Measurements from ENCODE around the gene SH3BP2. TPM values are rescaled to one million over a fixed set of nuclear protein-coding genes. Genes with fewer than 3 reads are reported as not detected.

The SH3BP2 gene
- total RNA-seq, 1 donor from 2014 or later = 43.2 TPM

- H3K27ac Mint-ChIP-seq = no peak overlapping the region
- DNase-seq = no peak
- CTCF ChIA-PET = no interaction called here
Observed at GRCh38 chr4:2817701-2818350, 24.9 kb downstream of the SH3BP2 start.

DNA sequence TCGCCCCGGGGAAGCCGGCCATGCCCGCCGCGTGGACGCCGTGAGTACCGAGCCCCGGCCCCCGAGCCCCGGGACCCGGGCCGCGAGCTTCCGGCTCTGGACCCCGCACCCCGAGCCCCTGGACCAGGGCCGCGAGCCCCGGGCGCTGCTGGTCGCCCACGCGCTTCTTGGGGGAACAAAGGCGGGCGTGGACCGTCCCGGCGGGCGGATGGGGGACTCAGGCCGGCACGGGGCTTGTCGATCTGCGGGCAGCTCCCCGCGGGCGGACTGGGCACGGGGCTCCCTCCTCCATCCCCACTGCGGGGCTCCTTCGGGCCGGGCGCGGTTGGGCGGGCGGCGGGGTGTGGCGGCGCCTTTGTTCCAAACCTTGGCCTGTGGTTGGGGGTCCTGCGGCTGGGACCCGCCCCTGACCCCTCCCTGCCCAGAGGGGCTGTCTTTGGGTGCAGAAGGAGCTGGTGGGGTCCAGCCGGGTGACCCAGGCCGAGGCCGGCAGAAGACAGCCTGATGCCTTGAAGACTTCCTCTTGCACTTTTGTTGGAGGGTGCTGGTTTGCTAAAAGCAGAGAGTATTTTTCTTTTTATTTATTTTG lies 25.6 kb downstream of the SH3BP2 start:
- Mint-ChIP-seq H3K9me3 (no peaks in the 10 kb centered on the region), H3K27ac (no peak overlapping the region), H3K36me3 (ENCODE audit: low read depth) (peaks cover 21% of the 10 kb centered on the region), H3K4me1 (peaks cover 55% of the 10 kb centered on the region), H3K27me3 (no peaks in the 10 kb centered on the region), H3K4me3 (peak overlapping the region; percentile 72)
- ChIA-PET CTCF (interaction anchor here (0.7 kb wide), 1 partner anchor 599 kb away, joined by 3 read pairs; no protein-coding TSS in a partner anchor), POLR2A (interaction anchor here (0.6 to 2.1 kb wide), 13 partner anchors 9 to 91 kb away, joined by 3 to 8 read pairs (median 4); no protein-coding TSS in a partner anchor)
- DNase-seq (no peak), ATAC-seq (ENCODE audit: low read depth) (peak; percentile 13)
- TF ChIP-seq, protein P1, sequence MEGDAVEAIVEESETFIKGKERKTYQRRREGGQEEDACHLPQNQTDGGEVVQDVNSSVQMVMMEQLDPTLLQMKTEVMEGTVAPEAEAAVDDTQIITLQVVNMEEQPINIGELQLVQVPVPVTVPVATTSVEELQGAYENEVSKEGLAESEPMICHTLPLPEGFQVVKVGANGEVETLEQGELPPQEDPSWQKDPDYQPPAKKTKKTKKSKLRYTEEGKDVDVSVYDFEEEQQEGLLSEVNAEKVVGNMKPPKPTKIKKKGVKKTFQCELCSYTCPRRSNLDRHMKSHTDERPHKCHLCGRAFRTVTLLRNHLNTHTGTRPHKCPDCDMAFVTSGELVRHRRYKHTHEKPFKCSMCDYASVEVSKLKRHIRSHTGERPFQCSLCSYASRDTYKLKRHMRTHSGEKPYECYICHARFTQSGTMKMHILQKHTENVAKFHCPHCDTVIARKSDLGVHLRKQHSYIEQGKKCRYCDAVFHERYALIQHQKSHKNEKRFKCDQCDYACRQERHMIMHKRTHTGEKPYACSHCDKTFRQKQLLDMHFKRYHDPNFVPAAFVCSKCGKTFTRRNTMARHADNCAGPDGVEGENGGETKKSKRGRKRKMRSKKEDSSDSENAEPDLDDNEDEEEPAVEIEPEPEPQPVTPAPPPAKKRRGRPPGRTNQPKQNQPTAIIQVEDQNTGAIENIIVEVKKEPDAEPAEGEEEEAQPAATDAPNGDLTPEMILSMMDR (IDR thresholded peaks at IDR 0.05) = no peak
- intact Hi-C loops (cut with micrococcal nuclease) = no loop called here

More at GRCh38 chr4:2817701-2818350, 24.9 kb downstream of the SH3BP2 start:
- Mint-ChIP-seq H3K4me1 (peaks cover 62% of the 10 kb centered on the region), H3K9me3 (no peaks in the 10 kb centered on the region), H3K27me3 (no peaks in the 10 kb centered on the region), H3K4me3 (peak overlapping the region; percentile 73), H3K36me3 (ENCODE audit: low read depth) (peaks cover 15% of the 10 kb centered on the region)
- TF ChIP-seq, protein P1 (IDR thresholded peaks at IDR 0.05) = no peak
- POLR2A ChIA-PET = interaction anchor here (0.6 to 2.1 kb wide), 10 partner anchors 15 to 90 kb away, joined by 3 to 8 read pairs (median 4); no protein-coding TSS in a partner anchor
- intact Hi-C loops (cut with micrococcal nuclease) = loop anchor here (1.0 kb wide), 1 partner anchor 14 kb away; no protein-coding TSS in a partner anchor
- ATAC-seq (ENCODE audit: low read depth) = peak; percentile 46

GRCh38 chr4:2819244-2820215 lies 26.6 kb downstream of the SH3BP2 start:
- Mint-ChIP-seq H3K4me3 (peak overlapping the region; percentile 8), H3K9me3 (no peaks in the 10 kb centered on the region), H3K36me3 (ENCODE audit: low read depth) (peaks cover 31% of the 10 kb centered on the region), H3K27me3 (no peaks in the 10 kb centered on the region), H3K27ac (no peak overlapping the region), H3K4me1 (peaks cover 44% of the 10 kb centered on the region)
- ChIA-PET POLR2A (interaction anchor here (0.6 to 2.1 kb wide), 9 partner anchors 10 to 57 kb away, joined by 3 to 8 read pairs (median 3); no protein-coding TSS in a partner anchor), CTCF (interaction anchor here (1.1 kb wide), 1 partner anchor 56 kb away, joined by 3 read pairs; no protein-coding TSS in a partner anchor)
- no peak for ATAC-seq (ENCODE audit: low read depth)
- TF ChIP-seq, protein P1 (IDR thresholded peaks at IDR 0.05) = no peak
- DNase-seq = no peak
- intact Hi-C loops (cut with micrococcal nuclease) = no loop called here

DNA sequence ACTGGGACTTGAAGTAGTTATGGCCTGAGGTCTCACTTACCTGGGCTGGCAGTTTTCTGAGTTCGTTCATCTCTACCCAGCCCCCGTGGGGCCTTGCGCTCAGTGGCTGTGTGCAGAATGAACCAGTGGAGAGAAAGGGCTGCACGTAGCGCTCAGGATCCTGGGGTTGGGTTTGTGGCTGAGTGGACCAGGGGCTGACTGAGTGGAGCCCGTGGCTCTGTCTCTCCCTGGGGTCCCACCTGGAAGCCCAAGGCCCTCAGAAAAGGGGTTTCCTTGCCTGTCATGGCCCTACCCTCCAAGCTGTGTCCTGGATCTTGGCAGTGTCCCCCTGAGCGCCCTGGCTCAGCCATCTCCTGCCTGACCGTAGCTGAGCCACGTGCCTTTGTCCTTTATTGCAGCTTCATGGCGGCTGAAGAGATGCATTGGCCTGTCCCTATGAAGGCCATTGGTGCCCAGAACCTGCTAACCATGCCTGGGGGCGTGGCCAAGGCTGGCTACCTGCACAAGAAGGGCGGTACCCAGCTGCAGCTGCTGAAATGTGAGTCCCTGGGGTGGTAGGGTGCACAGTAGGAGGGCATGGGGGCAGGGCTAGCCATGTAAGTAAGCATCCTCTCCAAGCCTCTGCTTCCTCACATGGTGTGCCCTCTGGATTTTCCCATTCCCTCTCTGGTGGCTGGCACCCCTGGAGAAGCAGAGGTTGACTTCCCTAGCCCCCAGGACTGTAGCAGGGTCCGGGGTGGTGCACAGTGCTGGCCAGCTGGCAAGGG lies 27.5 kb downstream of the SH3BP2 start:
- ChIA-PET CTCF (interaction anchor here (1.1 kb wide), 1 partner anchor 57 kb away, joined by 3 read pairs; no protein-coding TSS in a partner anchor), POLR2A (interaction anchor here (0.6 kb wide), 1 partner anchor 56 kb away, joined by 3 read pairs; no protein-coding TSS in a partner anchor)
- no peak overlapping the region for H3K4me3 Mint-ChIP-seq
- intact Hi-C loops (cut with micrococcal nuclease) = no loop called here
- DNase-seq = no peak
- TF ChIP-seq, protein P1 (IDR thresholded peaks at IDR 0.05) = no peak
- H3K27ac Mint-ChIP-seq = no peak overlapping the region
- no peaks in the 10 kb centered on the region for H3K9me3 Mint-ChIP-seq
- no peak for ATAC-seq (ENCODE audit: low read depth)
- peaks cover 38% of the 10 kb centered on the region for H3K36me3 Mint-ChIP-seq (ENCODE audit: low read depth)
- H3K4me1 Mint-ChIP-seq = peaks cover 37% of the 10 kb centered on the region
- H3K27me3 Mint-ChIP-seq = no peaks in the 10 kb centered on the region

Data from activated B cell treated with CpG ODN at 0.5 μM for 24 hours (primary cell).